HEK293T (cell line): Measurements from ENCODE around the gene SNRPF.

Experiments used
- CTCF ChIA-PET: fragments of 350-600 bp; formaldehyde crosslinking; extraction: SDS; loops from one replicate; lab custom pipeline; 2021; ENCODE audit warnings: antibody characterized with exemption, inconsistent platforms; lab: Yijun Ruan, JAX
- POLR2A ChIA-PET: fragments of 350-600 bp; formaldehyde crosslinking; extraction: SDS; loops from one replicate; lab custom pipeline; 2020; ENCODE audit warnings: antibody characterized with exemption, inconsistent platforms; lab: Yijun Ruan, JAX
- DNase-seq: peaks from one replicate; pipeline ENCODE4 v3.0.0; 2012; ENCODE audit warnings: mixed read lengths; ENCODE audit errors: extremely low spot score
- ARNT ChIP-seq: fragments of 450-650 bp; IDR thresholded peaks from 2 replicates; pipeline ENCODE4 v1.6.1; 2017; ENCODE audit warnings: mild to moderate bottlenecking
- BHLHE40 ChIP-seq: fragments of 450-650 bp; IDR thresholded peaks from 2 replicates; pipeline ENCODE4 v1.6.1; 2016; ENCODE audit warnings: mild to moderate bottlenecking, moderate library complexity, borderline replicate concordance
- CTBP1 ChIP-seq: fragments of 450-650 bp; IDR thresholded peaks from 2 replicates; pipeline ENCODE4 v1.6.1; 2016; ENCODE audit warnings: borderline replicate concordance
- ELF4 ChIP-seq: fragments of 450-650 bp; IDR thresholded peaks from 2 replicates; pipeline ENCODE4 v1.6.1; 2017; ENCODE audit warnings: antibody characterized with exemption
- FOXA1 ChIP-seq: fragments of 450-650 bp; IDR thresholded peaks from 2 replicates; pipeline ENCODE4 v1.6.1; 2016; ENCODE audit warnings: mild to moderate bottlenecking
- FOXK2 ChIP-seq: fragments of 450-650 bp; IDR thresholded peaks from 2 replicates; pipeline ENCODE4 v1.6.1; 2016; ENCODE audit warnings: mild to moderate bottlenecking
- FOXM1 ChIP-seq: fragments of 450-650 bp; IDR thresholded peaks from 2 replicates; pipeline ENCODE4 v1.6.1; 2017; ENCODE audit warnings: mild to moderate bottlenecking, borderline replicate concordance
- HDGF ChIP-seq: fragments of 450-650 bp; IDR thresholded peaks from 2 replicates; pipeline ENCODE4 v1.6.1; 2017; ENCODE audit warnings: antibody characterized with exemption, borderline replicate concordance
- L3MBTL2 ChIP-seq: fragments of 450-650 bp; conservative IDR thresholded peaks from 2 replicates; pipeline ENCODE4 v1.6.1; 2016; ENCODE audit warnings: mild to moderate bottlenecking
- LEF1 ChIP-seq: fragments of 450-650 bp; IDR thresholded peaks from 2 replicates; pipeline ENCODE4 v1.6.1; 2017; ENCODE audit warnings: mild to moderate bottlenecking, borderline replicate concordance
- NFRKB ChIP-seq: fragments of 450-650 bp; IDR thresholded peaks from 2 replicates; pipeline ENCODE4 v1.6.1; 2016; ENCODE audit warnings: mild to moderate bottlenecking, moderate library complexity
- PKNOX1 ChIP-seq: fragments of 450-650 bp; IDR thresholded peaks from 2 replicates; pipeline ENCODE4 v1.6.1; 2016
- SP1 ChIP-seq: fragments of 450-650 bp; IDR thresholded peaks from 2 replicates; pipeline ENCODE4 v1.6.1; 2017
- SUZ12 ChIP-seq: fragments of 450-650 bp; IDR thresholded peaks from 2 replicates; pipeline ENCODE4 v1.6.1; 2016; ENCODE audit warnings: mild to moderate bottlenecking
- TARDBP ChIP-seq: fragments of 450-650 bp; IDR thresholded peaks from 2 replicates; pipeline ENCODE4 v1.6.1; 2016
- ZNF384 ChIP-seq: fragments of 450-650 bp; IDR thresholded peaks from 2 replicates; pipeline ENCODE4 v1.6.1; 2016

The SNRPF gene

GRCh38 chr12:95859947-95860850 is 1.4 kb downstream of the SNRPF start:
- POLR2A ChIA-PET = no interaction called here
- DNase-seq = no peak
- CTCF ChIA-PET = no interaction called here
- TF ChIP-seq NFRKB = no peak
- TF ChIP-seq FOXK2 = no peak
- TF ChIP-seq BHLHE40 = no peak
- TF ChIP-seq L3MBTL2 = no peak
- no peak for TF ChIP-seq ZNF384
- no peak for TF ChIP-seq SUZ12
- TF ChIP-seq FOXM1 = no peak
- no peak for TF ChIP-seq PKNOX1

- ChIA-PET CTCF (no interaction called here), POLR2A (no interaction called here)
- TF ChIP-seq ARNT = no peak
- no peak for DNase-seq
These were observed 3.3 kb downstream of the SNRPF start for GRCh38 chr12:95862038-95862437.

- TF ChIP-seq FOXA1 = no peak
- TF ChIP-seq FOXM1 = no peak
- no peak for TF ChIP-seq L3MBTL2
- TF ChIP-seq TARDBP = no peak
- TF ChIP-seq ARNT = no peak
- TF ChIP-seq LEF1 = no peak
- TF ChIP-seq PKNOX1 = no peak
- TF ChIP-seq NFRKB = no peak
- no peak for DNase-seq
- ChIA-PET POLR2A (no interaction called here), CTCF (no interaction called here)
These were observed 4.6 kb downstream of the SNRPF start for GRCh38 chr12:95863337-95863736.

GRCh38 chr12:95870897-95871296 is 12.1 kb downstream of the SNRPF start:
- no peak for DNase-seq
- TF ChIP-seq CTBP1 (no peak), SUZ12 (no peak), FOXK2 (no peak), PKNOX1 (no peak), LEF1 (no peak), FOXA1 (no peak), HDGF (no peak), L3MBTL2 (no peak), NFRKB (no peak)
- CTCF ChIA-PET = no interaction called here
- POLR2A ChIA-PET = no interaction called here

GRCh38 chr12:95874452-95874851 is 15.7 kb downstream of the SNRPF start:
- ChIA-PET POLR2A (no interaction called here), CTCF (interaction anchor here (0.6 kb wide), 1 partner anchor 30 kb away, joined by 3 read pairs; no protein-coding TSS in a partner anchor)
- TF ChIP-seq ELF4 = no peak
- no peak for TF ChIP-seq ZNF384
- no peak for DNase-seq

- ChIA-PET CTCF (no interaction called here), POLR2A (no interaction called here)
- DNase-seq = no peak
- no peak for TF ChIP-seq ARNT
- no peak for TF ChIP-seq CTBP1
- no peak for TF ChIP-seq PKNOX1
- no peak for TF ChIP-seq HDGF
- no peak for TF ChIP-seq LEF1
- TF ChIP-seq FOXA1 = no peak
- TF ChIP-seq BHLHE40 = no peak
- TF ChIP-seq SP1 = no peak
- TF ChIP-seq ELF4 = no peak
- no peak for TF ChIP-seq FOXM1
- TF ChIP-seq TARDBP = no peak
These were observed 18.9 kb downstream of the SNRPF start for GRCh38 chr12:95877622-95878021.

GRCh38 chr12:95880895-95881294 is 22.1 kb downstream of the SNRPF start:
- CTCF ChIA-PET = no interaction called here
- no peak for DNase-seq
- POLR2A ChIA-PET = no interaction called here
- TF ChIP-seq TARDBP = no peak
- TF ChIP-seq SUZ12 = no peak
- TF ChIP-seq ELF4 = no peak
- TF ChIP-seq ZNF384 = no peak
- TF ChIP-seq HDGF = no peak
- TF ChIP-seq L3MBTL2 = no peak
- no peak for TF ChIP-seq BHLHE40
- TF ChIP-seq CTBP1 = no peak
- no peak for TF ChIP-seq LEF1
- TF ChIP-seq FOXA1 = no peak
- no peak for TF ChIP-seq ARNT
- no peak for TF ChIP-seq SP1
- no peak for TF ChIP-seq FOXM1
- no peak for TF ChIP-seq PKNOX1
- TF ChIP-seq FOXK2 = no peak
- no peak for TF ChIP-seq NFRKB
